Endodermal cell (in vitro differentiated cells): Measurements from ENCODE around the gene PDHX. TPM values are rescaled to one million over a fixed set of nuclear protein-coding genes. Genes with fewer than 3 reads are reported as not detected.

Experiments used
- DNase-seq: peaks from one replicate; pipeline ENCODE4 v3.0.0-alpha.2; 2017
- H3K27ac ChIP-seq: 2 replicates; pipeline ENCODE4 v1.5.1; 2013; ENCODE audit warnings: mild to moderate bottlenecking, low read depth, low read length, moderate library complexity
- H3K27me3 ChIP-seq: 2 replicates; pipeline ENCODE4 v1.6.1; 2013; ENCODE audit warnings: mild to moderate bottlenecking, low read length, moderate library complexity; ENCODE audit not compliant: insufficient read depth, control insufficient read depth, poor library complexity, severe bottlenecking
- H3K36me3 ChIP-seq: 2 replicates; pipeline ENCODE4 v1.7.0; 2013; ENCODE audit warnings: mild to moderate bottlenecking, low read length, moderate library complexity; ENCODE audit not compliant: control insufficient read depth, insufficient read depth
- H3K4me1 ChIP-seq: one replicate; pipeline ENCODE4 v1.7.0; 2013; ENCODE audit warnings: low read length; ENCODE audit not compliant: control insufficient read depth, insufficient read depth
- H3K4me3 ChIP-seq: 2 replicates; pipeline ENCODE4 v1.5.1; 2013; ENCODE audit warnings: mild to moderate bottlenecking, low read length, moderate library complexity
- H3K9ac ChIP-seq: 2 replicates; pipeline ENCODE4 v1.6.1; 2013; ENCODE audit warnings: mild to moderate bottlenecking, low read length, moderate library complexity; ENCODE audit not compliant: poor library complexity, severe bottlenecking; ENCODE audit errors: extremely low read depth
- H3K9me3 ChIP-seq: 2 replicates; pipeline ENCODE4 v1.6.1; 2013; ENCODE audit warnings: mild to moderate bottlenecking, low read length, moderate library complexity; ENCODE audit not compliant: control insufficient read depth
- H3K27ac Mint-ChIP-seq: 2 replicates; pipeline ENCODE4 v1.8.0; 2020; ENCODE audit warnings: mixed read lengths
- H3K27me3 Mint-ChIP-seq: 2 replicates; pipeline ENCODE4 v1.8.0; 2021; ENCODE audit warnings: mild to moderate bottlenecking, mixed read lengths; ENCODE audit not compliant: insufficient read depth
- H3K36me3 Mint-ChIP-seq: 2 replicates; pipeline ENCODE4 v1.8.0; 2020; ENCODE audit warnings: low read depth, mixed read lengths
- H3K4me1 Mint-ChIP-seq: 2 replicates; pipeline ENCODE4 v1.8.0; 2020; ENCODE audit warnings: mixed read lengths
- H3K4me3 Mint-ChIP-seq: 2 replicates; pipeline ENCODE4 v1.8.0; 2020; ENCODE audit warnings: mild to moderate bottlenecking, moderate library complexity, mixed read lengths
- H3K9me3 Mint-ChIP-seq: 2 replicates; pipeline ENCODE4 v1.8.0; 2020; ENCODE audit warnings: mild to moderate bottlenecking, mixed read lengths
- CTCF ChIP-seq: fragments of 200-600 bp; sonication (generic); conservative IDR thresholded peaks from 2 replicates; pipeline ENCODE4 v1.5.0; 2021; ENCODE audit warnings: antibody characterized with exemption, mild to moderate bottlenecking
- WGBS, 2 experiments: methylation state at CpG; one replicate each; pipeline versions ENCODE4 v1.1.5 to v1.1.7; 2013; ENCODE audit warnings: missing lambda C conversion rate in 2 of 2, mixed read lengths in 1 of 2; ENCODE audit not compliant: insufficient coverage in 1 of 2, insufficient read length in 1 of 2; 5-methylcytosine and 5-hydroxymethylcytosine counted together
- total RNA-seq, 2 donors: library from RNA; stranded (reverse); fragmentation: NEBNext Ultra II Directional in 1 of 2; extraction: Animal tissue kit (Norgen Biotek cat#: 25700) in 1 of 2; gene quantifications; 2 replicates in 1 of 2; 3 replicates in 1 of 2; pipeline ENCODE4 v1.2.1, GENCODE V29; 2021

Gene PDHX
- total RNA-seq, 2 donors from 2014 or later = 42.0 to 48.6 TPM

DNA sequence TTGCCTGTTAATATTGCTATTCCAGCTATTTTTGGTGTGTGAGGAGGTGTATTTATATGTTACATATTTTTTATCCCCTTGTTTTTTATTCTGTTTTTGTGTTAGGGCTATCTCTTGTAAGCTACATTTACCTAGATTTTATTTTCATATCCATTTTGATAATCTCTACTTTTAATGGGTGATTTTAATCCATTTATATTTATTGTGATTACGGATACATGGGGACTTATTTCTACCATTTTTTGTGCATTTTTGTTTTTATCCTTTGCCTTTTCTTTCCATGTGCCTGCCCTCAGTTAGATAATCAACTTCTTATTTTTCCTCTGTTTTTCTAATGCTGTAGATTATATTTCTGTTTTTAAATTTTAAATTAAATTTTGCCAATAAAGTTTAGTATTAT lies 28.3 kb downstream of the PDHX start:
- Mint-ChIP-seq H3K9me3 (peaks cover 4% of the 10 kb centered on the region), H3K36me3 (peaks cover 18% of the 10 kb centered on the region), H3K27me3 (no peaks in the 10 kb centered on the region), H3K27ac (no peak overlapping the region), H3K4me1 (peaks cover 17% of the 10 kb centered on the region), H3K4me3 (no peak overlapping the region)
- 89% methylated on average over 1 of the region's 1 CpG; no CpG with 5 or more reads in 1 of the 2 experiments for WGBS, 2 experiments
- H3K27me3 ChIP-seq = no peaks in the 10 kb centered on the region
- no peak for DNase-seq
- H3K27ac ChIP-seq = no peak overlapping the region
- peaks cover 8% of the 10 kb centered on the region for H3K9me3 ChIP-seq
- TF ChIP-seq CTCF = no peak
- H3K9ac ChIP-seq = no peak overlapping the region
- peaks cover 18% of the 10 kb centered on the region for H3K36me3 ChIP-seq
- H3K4me1 ChIP-seq = no peaks in the 10 kb centered on the region
- H3K4me3 ChIP-seq = no peak overlapping the region

GRCh38 chr11:34948696-34949095 lies 32.3 kb downstream of the PDHX start:
- TF ChIP-seq CTCF = no peak
- Mint-ChIP-seq H3K9me3 (peaks cover 4% of the 10 kb centered on the region), H3K36me3 (peaks cover 28% of the 10 kb centered on the region)

DNA sequence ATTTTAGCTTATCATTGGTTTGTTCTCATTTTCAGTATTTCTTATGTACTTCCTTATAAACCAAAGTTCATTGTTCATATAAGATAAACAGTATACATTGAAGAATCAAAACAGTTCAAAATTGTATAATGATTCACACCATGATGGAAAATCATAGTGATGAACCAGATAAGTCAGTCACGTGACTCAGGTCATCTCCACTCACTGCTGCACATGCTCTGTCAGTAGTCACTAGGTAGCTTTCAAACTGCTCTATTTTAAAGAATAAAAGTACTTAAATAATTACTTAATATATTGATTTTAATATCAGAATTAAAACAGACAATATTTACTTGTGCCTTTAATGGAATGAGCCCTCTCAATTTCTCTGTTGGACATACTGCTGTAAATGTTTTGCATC lies 37.5 kb downstream of the PDHX start:
- peaks cover 26% of the 10 kb centered on the region for H3K36me3 Mint-ChIP-seq
- H3K4me1 Mint-ChIP-seq = peaks cover 17% of the 10 kb centered on the region
- H3K4me3 Mint-ChIP-seq = no peak overlapping the region
- H3K27me3 ChIP-seq = no peaks in the 10 kb centered on the region
- no peak for DNase-seq
- no peak overlapping the region for H3K27ac ChIP-seq
- no peak overlapping the region for H3K9ac ChIP-seq
- 100% methylated on average over 1 of the region's 1 CpG; no CpG with 5 or more reads in 1 of the 2 experiments for WGBS, 2 experiments
- H3K36me3 ChIP-seq = peaks cover 19% of the 10 kb centered on the region
- no peak overlapping the region for H3K4me3 ChIP-seq
- H3K4me1 ChIP-seq = no peaks in the 10 kb centered on the region
- H3K9me3 ChIP-seq = no peaks in the 10 kb centered on the region
- no peak for TF ChIP-seq CTCF
- H3K27ac Mint-ChIP-seq = no peak overlapping the region
- no peaks in the 10 kb centered on the region for H3K27me3 Mint-ChIP-seq
- H3K9me3 Mint-ChIP-seq = no peaks in the 10 kb centered on the region

More at GRCh38 chr11:34948696-34949095, 32.3 kb downstream of the PDHX start:
- Histone ChIP-seq H3K4me1 (no peaks in the 10 kb centered on the region), H3K36me3 (peaks cover 22% of the 10 kb centered on the region), H3K27ac (no peak overlapping the region), H3K4me3 (no peak overlapping the region), H3K9ac (no peak overlapping the region), H3K27me3 (no peaks in the 10 kb centered on the region), H3K9me3 (peaks cover 8% of the 10 kb centered on the region)
- Mint-ChIP-seq H3K27me3 (no peaks in the 10 kb centered on the region), H3K4me1 (peaks cover under 1% of the 10 kb centered on the region), H3K27ac (no peak overlapping the region), H3K4me3 (no peak overlapping the region)
- DNase-seq = no peak
